Tibial nerve (tissue), 4 donors: ENCODE measurements around the gene GPBP1. TPM values are rescaled to one million over a fixed set of nuclear protein-coding genes. Genes with fewer than 3 reads are reported as not detected.
A peak's percentile ranks its signal among the peaks of the same experiment; 100 is the strongest.

ENCODE experiments used
- DNase-seq, 2 donors: peaks; one replicate each; pipeline ENCODE4 v3.0.0-alpha.2; 2019; ENCODE audit warnings: low spot score in 2 of 2
- H3K27ac ChIP-seq, 4 donors: fragments of 200-600 bp; sonication (generic) in 3 of 4; one replicate each; pipeline ENCODE4 v1.5.1; 2017 to 2019; ENCODE audit warnings: mild to moderate bottlenecking in 1 of 4
- H3K27me3 ChIP-seq, 2 donors: fragments of 200-600 bp; sonication (generic) in 1 of 2; one replicate each; pipeline versions ENCODE4 v1.5.1 to v1.6.0; 2017 to 2019
- H3K36me3 ChIP-seq, 3 donors: fragments of 200-600 bp; sonication (generic); one replicate each; pipeline ENCODE4 v1.5.1; 2018 to 2019
- H3K4me1 ChIP-seq, 4 donors: fragments of 200-600 bp; sonication (generic) in 3 of 4; one replicate each; pipeline ENCODE4 v1.5.1; 2017 to 2019
- H3K4me3 ChIP-seq, 4 donors: fragments of 200-600 bp; sonication (generic) in 3 of 4; one replicate each; pipeline ENCODE4 v1.5.1; 2017 to 2019; ENCODE audit warnings: mild to moderate bottlenecking in 1 of 4, moderate library complexity in 1 of 4
- H3K9me3 ChIP-seq, 4 donors: fragments of 200-600 bp; sonication (generic) in 3 of 4; one replicate each; pipeline ENCODE4 v1.5.1; 2017 to 2019
- CTCF ChIP-seq, 5 experiments: fragments of 200-600 bp in 3 of 5; fragments of 450-650 bp in 2 of 5; sonication (generic) in 3 of 5; IDR thresholded peaks; one replicate each; pipeline ENCODE4 v1.5.1; 2016 to 2019; ENCODE audit warnings: antibody characterized with exemption in 5 of 5, mild to moderate bottlenecking in 3 of 5, moderate library complexity in 2 of 5
- EP300 ChIP-seq, 2 donors: sonication (generic); formaldehyde crosslinking; IDR thresholded peaks; one replicate each; pipeline ENCODE4 v1.6.1; 2017; ENCODE audit warnings: antibody characterized with exemption in 2 of 2, mild to moderate bottlenecking in 1 of 2
- POLR2A ChIP-seq, 2 donors: fragments of 450-650 bp; IDR thresholded peaks; one replicate each; pipeline ENCODE4 v1.6.1; 2017; ENCODE audit warnings: antibody characterized with exemption in 2 of 2, mild to moderate bottlenecking in 2 of 2, moderate library complexity in 2 of 2
- WGBS, 2 donors: methylation state at CpG; one replicate each; pipeline ENCODE4 v1.1.5; 2018; 5-methylcytosine and 5-hydroxymethylcytosine counted together
- total RNA-seq, 4 donors: library from RNA; depleted of rRNA; stranded (reverse); fragments of >200 nt; gene quantifications; one replicate each; pipeline ENCODE4 v1.1.0, GENCODE V29; 2016

GPBP1 gene
- total RNA-seq, 4 donors from 2014 or later = 74.3 to 107 (median 84.9) TPM

GRCh38 chr5:57298295-57298984, 124.6 kb downstream of the GPBP1 start:
- H3K36me3 ChIP-seq = no peaks in the 10 kb centered on the region
- 13 to 14% methylated on average over 6 of the region's 6 CpGs for WGBS, 2 donors
- H3K4me3 ChIP-seq = peak overlapping the region in 1 of 4 donors; percentile 20
- no peaks in the 10 kb centered on the region for H3K9me3 ChIP-seq
- TF ChIP-seq POLR2A (IDR thresholded peaks at IDR 0.05) = no peak
- peak; percentile 74 to 88 (median 79) for TF ChIP-seq CTCF (IDR thresholded peaks at IDR 0.05)
- TF ChIP-seq EP300 (IDR thresholded peaks at IDR 0.05) = peak in 1 of 2 donors; percentile 11
- peaks cover 0 to 6% (median 4%) of the 10 kb centered on the region in 4 donors for H3K4me1 ChIP-seq
- H3K27ac ChIP-seq = peak overlapping the region in 2 of 4 donors; percentile 27 to 76
- no peaks in the 10 kb centered on the region for H3K27me3 ChIP-seq
- DNase-seq = peak; percentile 73 to 93

- Histone ChIP-seq H3K27me3 (no peaks in the 10 kb centered on the region), H3K4me1 (peaks cover 0 to 6% (median 4%) of the 10 kb centered on the region in 4 donors), H3K36me3 (no peaks in the 10 kb centered on the region), H3K9me3 (no peaks in the 10 kb centered on the region), H3K4me3 (peak overlapping the region in 1 of 4 donors; percentile 4), H3K27ac (peak overlapping the region in 2 of 4 donors; percentile 27 to 76)
- WGBS, 2 donors = 33 to 37% methylated on average over 15 of the region's 15 CpGs
- peak in 1 of 2 donors; percentile 15 for DNase-seq
- TF ChIP-seq POLR2A (IDR thresholded peaks at IDR 0.05) = no peak
- TF ChIP-seq CTCF (IDR thresholded peaks at IDR 0.05) = peak; percentile 52 to 83 (median 78)
Measured at GRCh38 chr5:57298985-57299491, 125.2 kb downstream of the GPBP1 start.

- no peaks in the 10 kb centered on the region for H3K36me3 ChIP-seq
- no peak for DNase-seq
- no peaks in the 10 kb centered on the region for H3K27me3 ChIP-seq
- TF ChIP-seq CTCF (IDR thresholded peaks at IDR 0.05) (no peak), EP300 (IDR thresholded peaks at IDR 0.05) (no peak), POLR2A (IDR thresholded peaks at IDR 0.05) (no peak)
- H3K4me3 ChIP-seq = no peak overlapping the region
- no peak overlapping the region for H3K27ac ChIP-seq
- peaks cover 0 to 6% (median 4%) of the 10 kb centered on the region in 4 donors for H3K4me1 ChIP-seq
- 88 to 90% methylated on average over 3 of the region's 3 CpGs for WGBS, 2 donors
- H3K9me3 ChIP-seq = no peaks in the 10 kb centered on the region
Measured at GRCh38 chr5:57299986-57300385, 126.1 kb downstream of the GPBP1 start.

GRCh38 chr5:57302164-57302563, 128.3 kb downstream of the GPBP1 start:
- WGBS, 2 donors = 70% methylated on average over 6 of the region's 6 CpGs
- Histone ChIP-seq H3K27me3 (no peaks in the 10 kb centered on the region), H3K4me1 (peaks cover 0 to 6% (median 4%) of the 10 kb centered on the region in 4 donors), H3K4me3 (no peak overlapping the region), H3K27ac (no peak overlapping the region), H3K9me3 (peaks cover 0 to 13% (median 0%) of the 10 kb centered on the region in 4 donors), H3K36me3 (no peaks in the 10 kb centered on the region)
- TF ChIP-seq EP300 (IDR thresholded peaks at IDR 0.05) = no peak
- TF ChIP-seq CTCF (IDR thresholded peaks at IDR 0.05) = no peak
- TF ChIP-seq POLR2A (IDR thresholded peaks at IDR 0.05) = no peak
- DNase-seq = no peak

GRCh38 chr5:57302643-57303042, 128.8 kb downstream of the GPBP1 start:
- Histone ChIP-seq H3K36me3 (no peaks in the 10 kb centered on the region), H3K4me3 (no peak overlapping the region), H3K27ac (no peak overlapping the region), H3K9me3 (peaks cover 0 to 18% (median 0%) of the 10 kb centered on the region in 4 donors), H3K27me3 (no peaks in the 10 kb centered on the region), H3K4me1 (peaks cover 0 to 6% (median 4%) of the 10 kb centered on the region in 4 donors)
- TF ChIP-seq EP300 (IDR thresholded peaks at IDR 0.05) = no peak
- TF ChIP-seq POLR2A (IDR thresholded peaks at IDR 0.05) = no peak
- no peak for TF ChIP-seq CTCF (IDR thresholded peaks at IDR 0.05)
- no peak for DNase-seq
